Stomach smooth muscle (tissue), 2 donors: ENCODE data around the gene BMP15.

ENCODE experiments used
- H3K27ac ChIP-seq: one replicate; pipeline ENCODE4 v1.7.0; 2013; ENCODE audit warnings: mild to moderate bottlenecking, low read length, inconsistent platforms
- H3K27me3 ChIP-seq, 2 donors: one replicate each; pipeline ENCODE4 v1.7.0; 2013; ENCODE audit warnings: low read length in 2 of 2; ENCODE audit not compliant: insufficient read depth in 2 of 2, control insufficient read depth in 1 of 2
- H3K36me3 ChIP-seq, 2 donors: one replicate each; pipeline ENCODE4 v1.7.0; 2013; ENCODE audit warnings: low read length in 2 of 2; ENCODE audit not compliant: control insufficient read depth in 2 of 2, insufficient read depth in 2 of 2
- H3K4me1 ChIP-seq: one replicate; pipeline ENCODE4 v1.7.0; 2013; ENCODE audit warnings: low read length; ENCODE audit not compliant: control insufficient read depth, insufficient read depth
- H3K4me3 ChIP-seq, 2 donors: one replicate each; pipeline ENCODE4 v1.7.0; 2013; ENCODE audit warnings: low read length in 2 of 2
- H3K9ac ChIP-seq, 2 donors: one replicate each; pipeline ENCODE4 v1.7.0; 2013; ENCODE audit warnings: low read length in 2 of 2, mild to moderate bottlenecking in 1 of 2
- H3K9me3 ChIP-seq, 2 donors: one replicate each; pipeline ENCODE4 v1.7.0; 2013; ENCODE audit warnings: low read length in 2 of 2; ENCODE audit not compliant: control insufficient read depth in 2 of 2
- donor health status: healthy.
- donor health status: Pancreatic carcinoma.

BMP15 gene

DNA sequence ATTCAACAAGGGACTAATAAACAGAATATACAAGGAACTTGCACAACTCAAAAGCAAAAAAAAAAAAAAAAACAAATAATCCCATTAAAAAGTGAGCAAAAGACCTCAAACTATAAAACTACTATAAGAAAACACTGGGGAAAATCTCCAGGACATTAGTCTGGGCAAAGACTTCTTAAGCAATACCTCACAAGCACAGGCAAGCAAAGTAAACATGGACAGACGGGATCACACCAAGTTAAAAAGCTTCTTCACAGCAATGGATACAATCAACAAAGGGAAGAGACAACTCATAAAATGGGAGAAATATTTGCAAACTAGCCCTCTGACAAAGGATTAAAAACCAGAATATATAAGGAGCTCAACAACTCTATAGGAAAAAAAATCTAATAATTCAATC lies 17.1 kb upstream of the BMP15 start:
- Histone ChIP-seq H3K9ac (no peak overlapping the region), H3K9me3 (peaks cover 0 to 12% of the 10 kb centered on the region in 2 donors), H3K36me3 (no peaks in the 10 kb centered on the region), H3K4me1 (no peaks in the 10 kb centered on the region), H3K4me3 (no peak overlapping the region), H3K27ac (no peak overlapping the region), H3K27me3 (peaks cover 0 to 18% of the 10 kb centered on the region in 2 donors)

DNA sequence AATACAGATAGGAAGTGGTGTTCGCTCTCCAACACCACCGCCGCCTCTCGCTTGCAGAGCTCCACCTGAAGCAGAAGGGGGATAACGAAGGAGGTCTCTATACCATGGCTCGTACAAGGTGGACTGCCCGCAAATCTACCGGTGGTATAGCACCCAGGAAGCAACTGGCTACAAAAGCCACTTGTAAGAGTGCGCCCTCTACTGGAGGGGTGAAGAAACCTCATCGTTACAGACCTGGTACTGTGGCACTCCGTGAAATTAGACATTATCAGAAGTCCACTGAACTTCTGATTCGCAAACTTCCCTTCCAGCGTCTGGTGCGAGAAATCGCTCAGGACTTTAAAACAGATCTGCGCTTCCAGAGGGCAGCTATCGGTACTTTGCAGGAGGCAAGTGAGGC lies 5.2 kb upstream of the BMP15 start:
- peaks cover 0 to 5% of the 10 kb centered on the region in 2 donors for H3K27me3 ChIP-seq
- H3K36me3 ChIP-seq: no peaks in the 10 kb centered on the region
- no peak overlapping the region for H3K4me3 ChIP-seq
- H3K9ac ChIP-seq: no peak overlapping the region
- H3K9me3 ChIP-seq: no peaks in the 10 kb centered on the region
- no peak overlapping the region for H3K27ac ChIP-seq
- H3K4me1 ChIP-seq: no peaks in the 10 kb centered on the region

DNA sequence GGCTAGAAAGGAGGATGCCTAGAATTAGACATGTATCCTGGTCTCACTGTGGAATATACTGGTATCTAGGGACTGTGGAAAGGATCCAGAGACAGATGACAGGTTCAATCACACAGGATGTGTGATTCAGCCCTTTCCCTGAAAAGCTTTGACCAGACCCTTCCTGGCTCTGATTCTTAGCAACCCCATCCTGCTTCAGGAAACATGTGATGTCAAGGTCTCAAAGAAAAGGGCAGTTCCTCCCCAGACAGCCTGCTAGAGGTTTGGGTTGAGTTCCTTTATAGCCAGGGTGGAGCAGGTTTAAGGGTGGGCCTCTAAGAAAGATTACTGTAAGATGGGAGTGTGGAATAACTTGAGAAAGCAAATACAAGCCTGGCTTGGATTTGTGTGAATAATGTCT lies 3.0 kb downstream of the BMP15 start:
- Histone ChIP-seq H3K9ac (no peak overlapping the region), H3K9me3 (no peaks in the 10 kb centered on the region), H3K4me1 (no peaks in the 10 kb centered on the region), H3K36me3 (no peaks in the 10 kb centered on the region), H3K27ac (no peak overlapping the region), H3K27me3 (peaks cover 0 to 5% of the 10 kb centered on the region in 2 donors), H3K4me3 (no peak overlapping the region)

DNA sequence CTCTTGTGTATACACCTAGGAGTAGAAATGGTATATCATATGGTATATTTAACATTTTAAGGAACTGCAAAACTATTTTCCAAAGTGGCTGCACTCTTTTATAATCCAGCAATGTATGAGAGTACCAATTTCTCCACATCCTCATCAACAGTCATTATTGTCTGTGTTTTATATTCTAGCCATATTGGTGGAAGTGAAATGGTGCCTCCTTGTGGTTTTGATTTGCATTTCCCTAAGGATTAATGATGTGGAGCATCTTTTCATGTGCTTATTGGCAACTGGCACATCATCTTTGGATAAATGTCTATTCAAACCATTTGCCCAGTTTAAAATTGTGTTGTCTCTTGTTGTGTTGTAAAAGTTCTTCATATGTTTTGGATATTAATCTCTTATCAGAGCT lies 9.6 kb downstream of the BMP15 start:
- no peaks in the 10 kb centered on the region for H3K4me1 ChIP-seq

DNA sequence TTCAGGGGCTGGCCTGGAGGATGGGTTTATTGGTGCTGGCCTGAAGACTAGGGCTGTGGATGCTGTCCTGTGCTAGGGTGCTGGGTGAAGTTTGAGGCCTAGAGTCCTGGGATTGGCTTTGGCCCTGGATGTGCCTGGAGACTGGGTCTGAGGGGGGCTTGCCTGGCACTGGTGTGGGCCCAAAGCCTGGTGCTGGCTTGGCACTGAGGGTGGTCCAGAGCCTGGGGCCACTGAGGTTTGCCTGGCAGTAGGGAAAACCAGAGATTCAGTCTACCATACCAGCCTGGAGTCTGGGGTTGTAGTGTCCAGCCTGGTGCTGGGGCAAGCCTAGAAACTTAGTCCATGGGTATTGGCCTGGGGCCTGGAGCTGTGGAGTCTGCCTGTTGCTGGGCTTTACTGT lies 16.6 kb downstream of the BMP15 start:
- H3K9me3 ChIP-seq: no peaks in the 10 kb centered on the region
- H3K27ac ChIP-seq: no peak overlapping the region
- H3K4me1 ChIP-seq: no peaks in the 10 kb centered on the region
- H3K4me3 ChIP-seq: no peak overlapping the region
- no peaks in the 10 kb centered on the region for H3K27me3 ChIP-seq
- H3K36me3 ChIP-seq: no peaks in the 10 kb centered on the region
- no peak overlapping the region for H3K9ac ChIP-seq

More for the DNA sequence above, 9.6 kb downstream of the BMP15 start:
- H3K36me3 ChIP-seq: no peaks in the 10 kb centered on the region
- no peaks in the 10 kb centered on the region for H3K9me3 ChIP-seq
- H3K9ac ChIP-seq: no peak overlapping the region
- H3K4me3 ChIP-seq: no peak overlapping the region
- no peak overlapping the region for H3K27ac ChIP-seq
- H3K27me3 ChIP-seq: peaks cover 0 to 5% of the 10 kb centered on the region in 2 donors

DNA sequence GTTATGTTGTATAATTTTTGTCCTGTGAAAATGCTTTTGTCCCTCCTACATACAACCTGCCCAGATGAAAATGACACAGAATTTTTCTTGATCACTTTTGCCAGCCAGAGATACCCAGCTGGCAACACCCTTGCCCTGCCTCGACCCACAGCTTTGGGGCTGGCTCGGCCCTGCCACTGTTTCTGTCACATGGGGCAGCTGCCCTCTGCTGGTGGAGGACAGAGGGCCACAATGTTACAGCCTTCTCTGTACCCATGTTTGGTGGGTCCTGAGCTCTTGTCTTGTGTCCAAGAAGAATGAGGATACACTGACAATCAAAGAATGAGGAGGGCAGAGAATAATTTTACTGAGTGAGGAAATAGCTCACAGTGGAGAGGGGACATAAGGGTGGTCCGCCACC lies 31.1 kb downstream of the BMP15 start:
- Histone ChIP-seq H3K36me3 (no peaks in the 10 kb centered on the region), H3K4me3 (no peak overlapping the region), H3K27ac (no peak overlapping the region)

DNA sequence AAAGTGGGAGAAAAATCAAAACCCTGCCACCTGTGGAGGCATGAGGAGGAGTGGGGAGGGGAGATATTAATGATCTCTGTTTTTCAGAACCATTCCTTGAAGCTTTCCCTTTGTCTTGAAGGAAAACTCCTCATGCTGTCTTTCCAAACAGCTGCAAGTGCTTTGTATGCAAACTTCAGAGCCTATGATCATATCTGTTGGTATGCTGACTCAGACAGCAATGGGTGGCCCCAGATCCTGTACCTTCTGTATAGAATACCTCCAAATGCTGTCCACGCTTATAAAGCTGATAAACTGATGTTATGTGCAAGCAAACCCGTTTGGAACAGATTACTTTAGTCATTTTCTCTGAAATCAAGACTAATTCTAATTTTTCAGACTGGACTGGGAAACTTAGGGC lies 31.9 kb downstream of the BMP15 start:
- no peaks in the 10 kb centered on the region for H3K9me3 ChIP-seq
- no peaks in the 10 kb centered on the region for H3K27me3 ChIP-seq
- no peaks in the 10 kb centered on the region for H3K36me3 ChIP-seq
- H3K27ac ChIP-seq: no peak overlapping the region
- H3K4me1 ChIP-seq: no peaks in the 10 kb centered on the region
- no peak overlapping the region for H3K4me3 ChIP-seq
- no peak overlapping the region for H3K9ac ChIP-seq

More for the DNA sequence above, 31.1 kb downstream of the BMP15 start:
- Histone ChIP-seq H3K27me3 (no peaks in the 10 kb centered on the region), H3K4me1 (no peaks in the 10 kb centered on the region), H3K9ac (no peak overlapping the region), H3K9me3 (no peaks in the 10 kb centered on the region)

DNA sequence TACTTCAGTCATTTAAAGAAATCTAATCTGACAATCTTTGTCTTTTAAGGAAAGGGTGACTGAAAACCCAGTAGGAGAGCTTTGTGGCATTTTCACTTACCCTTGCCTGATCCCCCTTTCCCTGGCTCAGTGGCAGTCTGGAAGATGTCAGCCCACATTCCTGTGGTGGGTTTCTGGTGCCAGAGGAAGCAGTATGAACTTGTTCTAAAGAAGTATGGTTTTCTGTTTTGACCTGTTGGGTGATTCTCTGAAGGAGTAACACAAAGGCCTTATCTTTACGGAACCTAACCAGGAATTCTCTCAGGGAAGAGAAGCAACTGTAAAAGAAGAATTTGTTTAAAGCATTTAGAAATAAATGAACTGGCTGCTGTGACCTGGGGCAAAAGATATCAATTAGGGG lies 41.9 kb downstream of the BMP15 start:
- no peaks in the 10 kb centered on the region for H3K27me3 ChIP-seq
- H3K4me1 ChIP-seq: no peaks in the 10 kb centered on the region
- H3K9me3 ChIP-seq: no peaks in the 10 kb centered on the region
- no peak overlapping the region for H3K9ac ChIP-seq
- H3K4me3 ChIP-seq: no peak overlapping the region
- H3K36me3 ChIP-seq: no peaks in the 10 kb centered on the region
- no peak overlapping the region for H3K27ac ChIP-seq

DNA sequence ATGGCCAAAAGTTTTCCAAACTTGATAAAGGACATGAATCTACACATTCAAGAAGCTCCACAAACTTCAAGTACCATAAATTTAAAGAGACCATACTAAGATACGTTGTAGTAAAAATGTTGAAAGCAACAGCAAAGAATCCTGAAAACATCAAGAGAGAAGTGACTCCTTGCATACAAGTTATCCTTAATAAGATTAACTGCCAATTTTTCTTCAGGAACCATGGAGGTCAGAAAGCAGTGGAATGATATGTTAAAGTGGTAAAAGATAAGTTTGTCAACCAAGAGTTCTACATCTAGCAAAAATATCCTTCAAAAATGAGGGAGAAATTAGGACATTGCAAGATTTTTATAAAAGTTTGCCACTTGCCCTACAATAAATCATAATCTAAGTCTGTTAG lies 43.3 kb downstream of the BMP15 start:
- H3K36me3 ChIP-seq: no peaks in the 10 kb centered on the region
- no peak overlapping the region for H3K27ac ChIP-seq
- no peak overlapping the region for H3K4me3 ChIP-seq
- no peaks in the 10 kb centered on the region for H3K27me3 ChIP-seq
- H3K4me1 ChIP-seq: no peaks in the 10 kb centered on the region
- no peaks in the 10 kb centered on the region for H3K9me3 ChIP-seq
- H3K9ac ChIP-seq: no peak overlapping the region

DNA sequence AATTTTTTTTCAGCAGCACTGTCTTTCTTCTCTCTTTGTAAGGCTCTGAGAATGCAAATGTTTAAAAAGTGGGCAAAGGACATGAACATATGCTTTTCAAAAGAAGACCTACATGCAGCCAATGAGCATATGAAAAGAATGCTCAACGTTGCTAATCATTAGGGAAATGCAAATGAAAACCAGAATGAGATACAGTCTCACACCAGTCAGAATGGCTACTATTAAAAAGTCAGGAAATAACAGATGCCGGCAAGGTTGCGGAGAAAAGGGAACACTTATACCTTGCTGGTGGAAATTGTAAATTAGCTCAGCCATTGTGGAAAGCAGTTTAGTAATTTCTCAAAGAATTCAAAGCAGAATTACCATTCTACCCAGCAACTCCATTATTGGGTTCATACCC lies 51.6 kb downstream of the BMP15 start:
- Histone ChIP-seq H3K9ac (no peak overlapping the region), H3K27ac (no peak overlapping the region), H3K9me3 (no peaks in the 10 kb centered on the region), H3K36me3 (no peaks in the 10 kb centered on the region), H3K27me3 (peaks cover 0 to 2% of the 10 kb centered on the region in 2 donors), H3K4me1 (no peaks in the 10 kb centered on the region), H3K4me3 (no peak overlapping the region)

DNA sequence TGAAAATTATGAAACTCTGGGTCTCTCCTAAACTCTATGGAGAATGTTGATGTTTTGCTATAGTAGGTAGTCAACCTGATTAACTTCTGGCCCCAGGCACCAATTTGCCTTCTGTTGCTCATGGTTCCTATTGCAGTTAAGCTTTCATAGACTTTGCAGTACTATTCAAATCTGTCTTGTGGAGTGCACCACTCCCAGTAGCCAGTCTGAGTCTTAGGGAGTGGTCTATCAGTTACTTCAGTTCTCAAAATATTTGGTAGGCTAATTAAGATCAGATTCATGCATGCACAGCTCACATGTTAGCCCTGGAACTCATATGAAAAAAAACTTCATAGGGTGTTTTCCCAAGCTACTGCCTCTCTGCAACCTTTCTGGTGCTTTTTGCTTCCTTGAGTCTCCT lies 53.3 kb downstream of the BMP15 start:
- H3K9me3 ChIP-seq: no peaks in the 10 kb centered on the region
- peaks cover 0 to 2% of the 10 kb centered on the region in 2 donors for H3K27me3 ChIP-seq
- no peaks in the 10 kb centered on the region for H3K4me1 ChIP-seq
- H3K27ac ChIP-seq: no peak overlapping the region
- no peaks in the 10 kb centered on the region for H3K36me3 ChIP-seq
- no peak overlapping the region for H3K4me3 ChIP-seq
- H3K9ac ChIP-seq: no peak overlapping the region
